A549 treated with DMSO at 1 μM for 4 hours (cell line): ENCODE measurements around the gene SPTSSB. TPM values are rescaled to one million over a fixed set of nuclear protein-coding genes. Genes with fewer than 3 reads are reported as not detected.

ENCODE experiments used
- total RNA-seq: library from RNA; stranded (reverse); fragments of 200-300 nt; extraction: Qiagen RNA extraction; gene quantifications from 5 replicates; pipeline ENCODE4 v1.2.3, GENCODE V29; 2022; ENCODE audit warnings: low read depth

The SPTSSB gene, protein sequence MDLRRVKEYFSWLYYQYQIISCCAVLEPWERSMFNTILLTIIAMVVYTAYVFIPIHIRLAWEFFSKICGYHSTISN
- not detected in 5 replicates for total RNA-seq

DNA sequence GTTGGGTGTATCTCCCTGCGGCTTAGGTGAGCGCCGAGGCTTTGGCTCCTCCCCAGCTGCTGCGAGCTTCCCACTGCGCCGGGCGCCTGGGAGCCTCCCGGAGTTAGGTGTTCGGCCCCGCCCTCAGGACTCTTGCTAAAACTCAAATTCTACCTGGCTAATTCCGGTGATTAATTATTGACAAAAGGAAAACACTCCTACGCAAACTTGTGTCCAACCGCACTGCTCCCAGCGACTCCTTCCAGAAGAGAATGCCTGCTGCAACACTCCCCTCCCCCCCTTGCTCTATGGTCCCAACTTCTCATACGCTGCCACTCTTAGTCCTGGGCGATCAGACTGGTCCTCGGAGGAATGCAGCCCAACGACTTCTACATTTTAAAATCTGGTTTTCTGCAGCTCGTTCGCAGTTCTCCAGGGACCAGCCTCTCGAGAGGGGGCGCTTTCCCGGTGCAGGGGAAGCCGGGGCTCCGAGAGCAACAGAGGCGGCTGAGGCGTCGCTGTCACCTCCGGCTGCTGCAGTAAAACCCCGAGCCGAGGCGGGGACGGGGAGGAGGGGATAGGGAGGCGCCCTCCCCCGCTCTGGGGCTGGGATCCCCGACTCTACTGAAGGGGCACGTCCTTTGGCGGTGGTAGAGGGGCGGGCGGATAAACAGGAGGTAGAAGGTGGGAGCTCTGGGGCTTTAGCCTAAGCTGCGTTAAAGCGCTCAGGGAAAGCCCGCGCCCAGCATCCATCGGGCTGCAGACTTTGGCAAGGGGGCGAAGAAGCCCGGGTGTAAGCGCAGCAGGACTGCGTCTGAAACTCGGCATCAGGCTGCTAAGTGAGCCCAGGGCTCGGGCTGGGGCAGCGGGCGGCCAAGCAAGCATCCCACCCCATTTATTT lies at the start of gene SPTSSB:
TSS of gene SPTSSB (minus strand) at position 77 of the 880 bp plus-strand sequence. CDS start 25,194 bp downstream, outside the sequence.

Other genes with a start within 250 kb of the SPTSSB start
- gene NMD3, start 150.2 kb downstream of the SPTSSB start, total RNA-seq = 44.7 to 60.3 TPM (median 54.3 TPM) in 5 replicates
- gene OTOL1, start 125.3 kb upstream of the SPTSSB start, total RNA-seq = not detected in 5 replicates